NCI-H1092 (cell line): ENCODE results near the gene DDB1.
"Not testable (repeated sequence)": the region's sequence is repeated elsewhere in the genome, so short reads cannot be mapped to it uniquely, and the experiment has no call there.

ENCODE experiments used
- DNase-seq: peaks from one replicate; lab custom pipeline; 2025; lab: John Stamatoyannopoulos, UW

The DDB1 gene

GRCh38 chr11:61268588-61269250, 64.2 kb downstream of the DDB1 start:
- DNase-seq = no peak

- no peak for DNase-seq
These were observed 65.5 kb downstream of the DDB1 start for GRCh38 chr11:61267437-61267841.

GRCh38 chr11:61266602-61267001, 66.3 kb downstream of the DDB1 start:
- no peak for DNase-seq

- no peak for DNase-seq
These were observed 67.5 kb downstream of the DDB1 start for GRCh38 chr11:61265357-61265756.

- no peak for DNase-seq
These were observed 68.1 kb downstream of the DDB1 start for GRCh38 chr11:61264795-61265194.

GRCh38 chr11:61264371-61264770, 68.5 kb downstream of the DDB1 start:
- no peak for DNase-seq

GRCh38 chr11:61259363-61259762, 73.5 kb downstream of the DDB1 start:
- no peak for DNase-seq

GRCh38 chr11:61258546-61258945, 74.4 kb downstream of the DDB1 start:
- DNase-seq = no peak

GRCh38 chr11:61256710-61257482, 76.0 kb downstream of the DDB1 start:
- DNase-seq = no peak

- no peak for DNase-seq
These were observed 78.4 kb downstream of the DDB1 start for GRCh38 chr11:61254403-61255025.

GRCh38 chr11:61252332-61252731, 80.6 kb downstream of the DDB1 start:
- not testable (repeated sequence) for DNase-seq

GRCh38 chr11:61250796-61251765, 81.8 kb downstream of the DDB1 start:
- not testable (repeated sequence) for DNase-seq
